SK-N-MC (cell line): ENCODE measurements around the gene ALDH3B2.
"Not testable (repeated sequence)": the region's sequence is repeated elsewhere in the genome, so short reads cannot be mapped to it uniquely, and the experiment has no call there.

Experiments used
- DNase-seq: peaks from one replicate; pipeline ENCODE4 v3.0.0-alpha.2; 2011; ENCODE audit warnings: low read depth, low spot score
- H3K27ac ChIP-seq: fragments of 200-600 bp; sonication (generic); 2 replicates; pipeline ENCODE4 v1.5.1; 2016; ENCODE audit warnings: mixed run types
- H3K36me3 ChIP-seq: fragments of 200-600 bp; sonication (generic); 2 replicates; pipeline ENCODE4 v1.6.1; 2017; ENCODE audit warnings: antibody characterized with exemption, low read length, mixed read lengths; ENCODE audit not compliant: insufficient read depth
- H3K4me3 ChIP-seq: fragments of 200-600 bp; sonication (generic); 2 replicates; pipeline ENCODE4 v1.5.1; 2016
- H3K9ac ChIP-seq: fragments of 200-600 bp; sonication (generic); 2 replicates; pipeline ENCODE4 v1.8.0; 2017; ENCODE audit warnings: mixed run types, mixed read lengths; ENCODE audit not compliant: insufficient read length
- H3K9me3 ChIP-seq: fragments of 200-600 bp; sonication (generic); 2 replicates; pipeline ENCODE4 v1.6.1; 2017; ENCODE audit warnings: low read depth, mild to moderate bottlenecking, antibody characterized with exemption, low read length, moderate library complexity, mixed read lengths
- EZH2 ChIP-seq: fragments of 200-600 bp; sonication (generic); IDR thresholded peaks from one replicate; pipeline ENCODE4 v1.6.1; 2017; ENCODE audit warnings: antibody characterized with exemption
- FOXP2 ChIP-seq: optimal IDR thresholded peaks from 2 replicates; pipeline ENCODE3; 2011; ENCODE audit warnings: mild to moderate bottlenecking, moderate library complexity; ENCODE audit not compliant: insufficient read depth; ENCODE audit errors: extremely low read length, control extremely low read depth
- POLR2AphosphoS5 ChIP-seq: IDR thresholded peaks from 2 replicates; pipeline ENCODE4 v1.6.1; 2012; ENCODE audit warnings: mild to moderate bottlenecking, low read depth, low read length, borderline replicate concordance

Gene ALDH3B2

GRCh38 chr11:67640758-67641337, 33.6 kb downstream of the ALDH3B2 start:
- Histone ChIP-seq H3K27ac (no peak overlapping the region), H3K4me3 (no peak overlapping the region), H3K9me3 (no peaks in the 10 kb centered on the region), H3K9ac (no peak overlapping the region), H3K36me3 (no peaks in the 10 kb centered on the region)
- no peak for TF ChIP-seq POLR2AphosphoS5
- no peak for TF ChIP-seq FOXP2
- TF ChIP-seq EZH2: no peak
- DNase-seq: no peak

GRCh38 chr11:67640021-67640757, 34.2 kb downstream of the ALDH3B2 start:
- no peak overlapping the region for H3K4me3 ChIP-seq
- H3K9me3 ChIP-seq: no peaks in the 10 kb centered on the region
- no peak overlapping the region for H3K27ac ChIP-seq
- TF ChIP-seq POLR2AphosphoS5 (no peak), EZH2 (no peak), FOXP2 (no peak)
- no peaks in the 10 kb centered on the region for H3K36me3 ChIP-seq
- DNase-seq: no peak
- H3K9ac ChIP-seq: no peak overlapping the region

- no peak within 1 kb of the TSS for H3K4me3 ChIP-seq
- H3K36me3 ChIP-seq: no peaks in the 10 kb centered on the region
- no peak within 1 kb of the TSS for H3K9ac ChIP-seq
- TF ChIP-seq FOXP2 (no peak), POLR2AphosphoS5 (no peak), EZH2 (no peak)
- no peaks in the 10 kb centered on the region for H3K9me3 ChIP-seq
- H3K27ac ChIP-seq: no peak within 1 kb of the TSS
- no peak for DNase-seq
These were observed 35.0 kb downstream of the ALDH3B2 start, which contains the start of gene TBX10 for GRCh38 chr11:67639438-67639859. Gene TBX10, minus strand, starts transcription at chr11:67639763. Its CDS starts 291 bp downstream, at chr11:67639472.

GRCh38 chr11:67638535-67639437, 35.6 kb downstream of the ALDH3B2 start:
- H3K27ac ChIP-seq: no peak overlapping the region
- no peak for TF ChIP-seq EZH2
- no peak for TF ChIP-seq FOXP2
- no peak for TF ChIP-seq POLR2AphosphoS5
- H3K36me3 ChIP-seq: no peaks in the 10 kb centered on the region
- DNase-seq: no peak
- no peak overlapping the region for H3K4me3 ChIP-seq
- H3K9me3 ChIP-seq: no peaks in the 10 kb centered on the region
- no peak overlapping the region for H3K9ac ChIP-seq

- H3K27ac ChIP-seq, H3K9ac ChIP-seq, H3K4me3 ChIP-seq, H3K36me3 ChIP-seq, H3K9me3 ChIP-seq, DNase-seq: not testable (repeated sequence)
These were observed 37.0 kb downstream of the ALDH3B2 start for GRCh38 chr11:67637441-67637840.

- no peaks in the 10 kb centered on the region for H3K36me3 ChIP-seq
- H3K4me3 ChIP-seq: no peak overlapping the region
- no peak overlapping the region for H3K27ac ChIP-seq
- no peak overlapping the region for H3K9ac ChIP-seq
- DNase-seq: no peak
- no peaks in the 10 kb centered on the region for H3K9me3 ChIP-seq
- no peak for TF ChIP-seq POLR2AphosphoS5
- TF ChIP-seq EZH2: no peak
- TF ChIP-seq FOXP2: no peak
These were observed 37.5 kb downstream of the ALDH3B2 start for GRCh38 chr11:67636962-67637361.

GRCh38 chr11:67635231-67635521, 39.2 kb downstream of the ALDH3B2 start:
- H3K36me3 ChIP-seq: no peaks in the 10 kb centered on the region
- no peak for TF ChIP-seq EZH2
- H3K9me3 ChIP-seq: no peaks in the 10 kb centered on the region
- H3K9ac ChIP-seq: no peak overlapping the region
- H3K4me3 ChIP-seq: no peak overlapping the region
- no peak for DNase-seq
- no peak overlapping the region for H3K27ac ChIP-seq

- DNase-seq: no peak
- Histone ChIP-seq H3K27ac (no peak overlapping the region), H3K4me3 (no peak overlapping the region), H3K9ac (no peak overlapping the region), H3K36me3 (no peaks in the 10 kb centered on the region), H3K9me3 (no peaks in the 10 kb centered on the region)
- no peak for TF ChIP-seq FOXP2
- no peak for TF ChIP-seq EZH2
- no peak for TF ChIP-seq POLR2AphosphoS5
These were observed 39.8 kb downstream of the ALDH3B2 start for GRCh38 chr11:67634366-67635230.
